GM18520 (cell line): Measurements from ENCODE around the gene GUSB.
A peak's percentile ranks its signal among the peaks of the same experiment; 100 is the strongest.
"Not testable (repeated sequence)": the region's sequence is repeated elsewhere in the genome, so short reads cannot be mapped to it uniquely, and the experiment has no call there.

ENCODE experiments used
- ATAC-seq: cut with Tn5 transposase; IDR thresholded peaks from one replicate; pipeline ENCODE4 v1.9.1; 2021; ENCODE audit not compliant: unreplicated experiment

Gene GUSB

GRCh38 chr7:65981965-65982792, at the start of gene GUSB:
Gene GUSB, minus strand, starts transcription at chr7:65982213. Its CDS starts 30 bp downstream, at chr7:65982183.
- peak; percentile 73 for ATAC-seq

GRCh38 chr7:66028342-66028741, 46.3 kb upstream of the GUSB start:
- ATAC-seq = not testable (repeated sequence)

GRCh38 chr7:66016131-66016461, 34.1 kb upstream of the GUSB start:
- ATAC-seq = no peak

DNA sequence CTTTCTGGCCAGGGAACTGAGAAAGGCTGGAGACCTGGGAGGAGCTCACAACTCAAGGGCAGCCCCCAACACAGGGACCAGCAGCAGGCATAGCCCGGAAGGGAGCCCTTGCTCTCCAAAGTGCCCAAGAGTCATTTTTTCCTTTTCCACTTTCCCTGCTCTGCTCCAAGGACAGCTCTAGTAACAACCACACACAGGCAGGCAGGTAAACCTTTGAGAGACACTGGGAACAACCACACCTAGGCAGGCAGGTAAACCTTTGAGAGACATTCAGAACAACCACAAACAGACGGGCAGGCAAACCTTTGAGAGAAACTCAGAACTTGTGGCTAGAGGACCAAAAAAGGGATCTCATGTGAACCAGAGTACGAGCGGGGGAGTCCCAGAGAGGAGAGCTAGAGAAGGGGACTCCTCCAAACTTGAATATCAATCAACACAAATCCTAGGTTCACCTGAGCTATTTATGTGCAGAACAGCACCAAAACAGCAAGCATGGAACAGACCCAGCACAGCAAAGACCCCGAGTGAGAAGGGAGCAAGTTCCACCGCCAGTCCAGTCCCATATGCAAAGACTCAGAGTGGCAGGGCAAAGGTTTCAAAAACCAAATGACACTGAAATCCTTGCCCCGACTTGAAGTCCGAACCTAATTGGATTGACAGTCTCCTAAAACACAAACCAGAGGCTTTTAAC, 33.6 kb upstream of the GUSB start:
- no peak for ATAC-seq

DNA sequence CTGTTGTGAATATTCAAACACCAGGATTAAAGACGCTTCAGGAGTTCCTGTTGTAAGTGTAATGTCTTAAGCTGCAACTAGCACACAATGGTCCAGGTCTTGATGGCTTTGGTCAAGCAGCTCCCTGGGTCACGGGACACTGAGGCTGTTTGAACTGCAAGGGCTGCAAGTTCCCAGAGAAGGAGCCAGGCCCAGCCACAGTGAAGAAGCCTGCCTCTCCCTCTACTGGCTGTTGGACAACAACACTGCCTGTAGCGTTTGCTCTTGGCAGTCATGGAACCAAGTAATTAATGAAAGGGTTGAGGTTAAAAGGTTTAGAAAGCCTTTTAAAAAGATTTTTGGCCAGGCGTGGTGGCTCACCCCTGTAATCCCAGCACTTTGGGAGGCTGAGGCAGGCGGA, 31.9 kb upstream of the GUSB start:
- no peak for ATAC-seq

GRCh38 chr7:66007232-66007631, 25.2 kb upstream of the GUSB start:
- ATAC-seq = no peak

GRCh38 chr7:66005115-66005671, 23.2 kb upstream of the GUSB start:
- not testable (repeated sequence) for ATAC-seq

DNA sequence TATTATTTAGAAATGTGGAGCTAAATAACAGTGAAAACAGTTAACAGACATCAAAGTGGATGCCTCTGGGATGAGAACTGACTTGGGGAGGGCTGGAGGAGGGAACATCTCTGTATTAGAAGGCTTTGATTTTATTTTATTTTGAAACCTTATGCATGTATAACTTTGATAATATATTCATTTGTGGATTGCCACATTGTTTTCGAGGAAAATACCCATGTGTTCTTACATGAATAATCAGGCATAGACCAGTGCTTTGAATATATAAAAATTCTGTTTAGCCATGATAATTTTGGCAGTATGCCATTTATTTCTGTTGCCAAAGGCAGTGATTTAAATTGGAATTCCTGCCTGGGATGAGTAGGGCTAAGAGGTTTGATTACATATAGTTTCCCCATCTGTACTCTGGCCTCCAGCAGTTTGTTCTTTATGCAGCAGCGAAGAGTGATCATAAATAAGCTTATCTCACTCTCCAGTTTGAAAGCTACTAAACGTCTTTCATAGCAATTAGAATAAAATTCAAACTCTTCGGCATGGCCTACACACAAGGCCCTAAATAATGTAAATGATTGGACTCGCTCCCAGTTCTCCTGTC, 18.9 kb upstream of the GUSB start:
- not testable (repeated sequence) for ATAC-seq

- ATAC-seq = not testable (repeated sequence)
Observed at GRCh38 chr7:65994984-65995383, 13.0 kb upstream of the GUSB start.

GRCh38 chr7:65992526-65992925, 10.5 kb upstream of the GUSB start:
- ATAC-seq = no peak

GRCh38 chr7:65991829-65992228, 9.8 kb upstream of the GUSB start:
- ATAC-seq = not testable (repeated sequence)

- ATAC-seq = no peak
Observed at GRCh38 chr7:65989694-65990080, 7.7 kb upstream of the GUSB start.

DNA sequence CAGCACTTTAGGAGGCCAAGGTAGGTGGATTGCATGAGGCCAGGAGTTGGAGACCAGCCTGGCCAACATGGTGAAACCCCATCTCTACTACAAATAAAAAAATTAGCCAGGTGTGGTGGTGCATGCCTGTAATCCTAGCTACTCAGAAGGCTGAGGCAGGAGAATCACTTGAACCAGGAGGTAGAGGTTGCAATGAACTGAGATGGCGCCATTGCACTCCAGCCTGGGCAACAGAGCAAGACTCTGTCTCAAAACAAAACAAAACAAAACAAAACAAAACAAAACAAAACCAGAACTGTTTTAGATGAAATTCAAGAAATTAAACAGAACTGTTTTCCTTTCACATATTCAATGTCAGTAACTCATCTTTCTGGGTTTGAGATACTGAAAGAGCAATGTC, 6.5 kb upstream of the GUSB start:
- not testable (repeated sequence) for ATAC-seq

DNA sequence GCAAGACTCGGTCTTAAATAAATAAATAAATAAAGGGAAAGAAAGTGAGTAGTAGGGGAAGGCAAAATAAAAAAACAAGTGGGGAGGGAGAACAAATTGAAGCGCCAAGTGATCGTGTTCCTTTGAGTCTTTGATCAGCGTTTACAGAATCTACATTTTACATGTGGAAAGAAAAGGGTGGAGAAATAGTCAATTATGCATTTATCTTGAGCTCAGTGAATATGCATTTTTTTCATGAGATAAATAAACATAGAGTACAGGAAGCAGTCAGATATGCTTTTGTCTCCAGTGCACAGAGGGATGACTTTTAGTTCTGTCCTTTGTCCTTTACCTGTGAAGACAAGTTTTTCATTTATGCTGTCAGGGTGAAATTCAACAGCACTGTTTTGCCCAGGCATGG, 6.1 kb upstream of the GUSB start:
- ATAC-seq = no peak

- ATAC-seq = no peak
Observed at GRCh38 chr7:65983965-65984658, 2.1 kb upstream of the GUSB start.

GRCh38 chr7:65980478-65981250, 1.3 kb downstream of the GUSB start:
- ATAC-seq = peak; percentile 71

DNA sequence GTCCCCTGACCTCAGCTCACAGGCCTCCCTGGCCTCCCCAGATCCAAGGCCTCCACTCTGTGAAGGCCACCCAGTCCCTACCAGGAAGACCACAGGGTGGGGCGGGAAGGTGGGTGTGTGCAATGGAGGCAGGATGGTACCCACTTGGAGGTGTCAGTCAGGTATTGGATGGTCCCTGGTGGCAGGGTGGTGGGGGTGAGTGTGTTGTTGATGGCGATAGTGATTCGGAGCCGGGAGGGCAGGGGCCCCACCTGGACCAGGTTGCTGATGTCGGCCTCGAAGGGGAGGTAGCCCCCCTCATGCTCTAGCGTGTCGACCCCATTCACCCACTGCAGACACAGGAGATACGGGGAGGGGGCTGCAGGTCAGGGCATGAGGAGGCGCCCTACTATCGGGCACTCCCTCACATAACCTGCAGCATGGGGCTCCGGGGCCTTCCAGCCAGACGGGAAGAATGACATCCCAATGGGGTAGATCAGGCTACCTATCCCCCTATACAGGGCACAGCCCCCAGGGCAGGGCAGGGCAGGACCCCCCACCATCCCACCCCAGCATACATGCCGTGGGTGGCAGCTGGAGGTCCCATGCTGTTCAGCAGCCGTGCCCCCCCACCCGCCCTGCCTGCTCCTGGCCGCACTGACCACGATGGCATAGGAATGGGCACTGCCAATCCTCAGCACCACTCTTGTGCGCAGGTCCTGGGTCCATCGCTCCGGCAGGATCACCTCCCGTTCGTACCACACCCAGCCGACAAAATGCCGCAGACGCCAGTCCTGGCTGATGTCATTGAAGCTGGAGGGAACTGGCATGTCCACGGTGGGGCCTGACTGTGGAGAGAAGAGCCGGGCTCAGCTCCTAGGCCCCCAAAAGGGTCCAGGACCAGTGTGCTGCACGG, 2.2 kb downstream of the GUSB start:
- no peak for ATAC-seq

DNA sequence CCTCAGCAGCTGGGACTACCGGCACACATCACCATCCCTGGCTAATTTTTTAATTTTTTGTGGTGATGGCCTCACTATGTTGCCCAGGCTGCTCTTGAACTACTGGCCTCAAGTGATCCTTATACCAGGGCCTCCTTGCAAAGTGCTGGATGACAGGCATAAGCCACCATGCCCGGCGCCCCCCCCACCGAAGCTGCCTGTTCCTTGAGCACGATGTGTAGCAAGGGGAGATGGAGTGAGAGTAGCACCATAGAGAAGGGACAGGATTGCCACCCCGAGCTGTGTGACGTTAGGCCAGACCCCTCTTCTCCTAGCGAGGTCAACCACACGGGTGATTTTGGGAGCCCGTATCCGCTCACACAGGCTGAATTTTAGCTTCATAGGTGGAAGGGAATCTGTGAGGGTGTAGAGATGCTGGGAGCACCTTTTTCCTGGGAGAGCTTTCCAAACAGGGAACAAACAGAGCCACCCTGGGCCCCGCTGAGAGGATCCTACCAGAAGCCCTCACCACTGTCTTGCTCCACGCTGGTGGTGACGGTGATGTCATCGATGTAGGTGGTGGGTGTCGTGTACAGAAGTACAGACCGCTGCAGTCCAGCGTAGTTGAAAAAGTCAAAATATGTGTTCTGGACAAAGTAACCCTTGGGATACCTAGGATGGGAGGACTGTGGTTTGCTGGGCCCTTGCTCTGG, 3.0 kb downstream of the GUSB start:
- no peak for ATAC-seq

DNA sequence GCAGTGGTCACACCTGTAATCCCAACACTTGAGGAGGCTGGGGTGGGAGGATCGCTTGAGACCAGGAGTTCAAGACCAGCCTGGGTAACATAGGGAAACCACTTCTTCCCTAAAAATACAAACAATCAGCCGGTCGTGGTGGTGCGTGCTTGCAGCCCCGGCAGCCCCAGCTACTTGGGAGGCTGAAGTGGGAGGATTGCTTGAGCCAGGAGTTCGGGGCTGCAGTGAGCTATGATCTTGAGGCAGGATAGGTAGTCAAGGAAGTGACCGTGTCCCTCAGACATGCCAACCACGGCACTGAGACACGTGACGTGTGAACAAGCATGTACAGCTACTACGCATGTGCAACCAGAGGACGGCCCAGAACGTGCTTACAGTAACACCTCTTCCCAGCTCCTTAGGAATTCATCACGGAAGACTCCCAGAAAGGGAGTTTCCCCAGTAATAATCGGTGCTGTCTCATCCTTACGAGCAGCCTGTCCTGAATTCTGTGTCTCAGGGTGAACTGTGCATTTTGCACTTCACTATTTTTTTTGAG, 5.3 kb downstream of the GUSB start:
- ATAC-seq = no peak
